Measurements from ENCODE around the gene PNP.
A peak's percentile ranks its signal among the peaks of the same experiment; 100 is the strongest.

The PNP gene

GRCh38 chr14:20458031-20458789 is 11.0 kb upstream of the PNP start:
- 77% methylated on average over 6 of the region's 8 CpGs for WGBS
- H3K9me3 ChIP-seq (ENCODE audit: control insufficient read depth, low read length): no peaks in the 10 kb centered on the region

GRCh38 chr14:20460458-20461224 is 8.6 kb upstream of the PNP start:
- H3K9me3 ChIP-seq (ENCODE audit: control insufficient read depth, low read length): no peaks in the 10 kb centered on the region
- peak overlapping the region in 1 of 2 experiments; percentile 100 for H3K14ac ChIP-seq (ENCODE audit: low read length in 2 of 2)
- peak overlapping the region; percentile 98 to 99 for H3K4me3 ChIP-seq (ENCODE audit: insufficient read depth in 1 of 2, low read depth in 1 of 2, low read length in 2 of 2)
- no peaks in the 10 kb centered on the region for H3K27me3 ChIP-seq (ENCODE audit: control insufficient read depth in 1 of 2, insufficient read depth in 1 of 2, low read length in 2 of 2)
- DNase-seq: no peak
- H2AK5ac ChIP-seq (ENCODE audit: low read length, severe bottlenecking): no peak overlapping the region
- H4K8ac ChIP-seq (ENCODE audit: low read length): peak overlapping the region; percentile 94
- H4K91ac ChIP-seq (ENCODE audit: low read length): peak overlapping the region; percentile 95
- H3K4me1 ChIP-seq (ENCODE audit: control insufficient read depth, insufficient read depth, low read depth, low read length): peaks cover 5% of the 10 kb centered on the region
- H2BK15ac ChIP-seq (ENCODE audit: low read depth, poor library complexity, severe bottlenecking): peak overlapping the region; percentile 29
- peaks cover 9% of the 10 kb centered on the region for H3K79me1 ChIP-seq (replicated peaks; ENCODE audit: low read length, poor library complexity, severe bottlenecking)
- H3K4me2 ChIP-seq (ENCODE audit: low read length, poor library complexity, severe bottlenecking): peak overlapping the region; percentile 78
- H2BK120ac ChIP-seq (ENCODE audit: low read depth, low read length): peak overlapping the region; percentile 71
- H3K18ac ChIP-seq (ENCODE audit: low read depth in 1 of 2, low read length in 2 of 2): peak overlapping the region; percentile 91 to 100
- no peak overlapping the region for H3K27ac ChIP-seq (ENCODE audit: low read length, poor library complexity, severe bottlenecking)
- peak overlapping the region; percentile 93 to 99 for H3K4ac ChIP-seq (ENCODE audit: low read depth in 1 of 2, low read length in 2 of 2)
- 12% methylated on average over 29 of the region's 32 CpGs for whole genome bisulfite sequencing
- H3K36me3 ChIP-seq (ENCODE audit: control insufficient read depth in 1 of 2, insufficient read depth in 2 of 2, low read depth in 1 of 2, low read length in 2 of 2): peaks cover 21 to 42% of the 10 kb centered on the region in 2 experiments
- H2AFZ ChIP-seq (ENCODE audit: low read depth, low read length): peak overlapping the region; percentile 73
- peak overlapping the region in 1 of 2 experiments; percentile 95 for H2BK12ac ChIP-seq (ENCODE audit: low read length in 2 of 2)
- H3K23ac ChIP-seq (ENCODE audit: low read length in 2 of 2): peak overlapping the region in 1 of 2 experiments; percentile 99
- peak overlapping the region; percentile 94 for H3K9ac ChIP-seq (ENCODE audit: low read length)
- H2BK5ac ChIP-seq (ENCODE audit: low read depth, low read length, poor library complexity, severe bottlenecking): no peak overlapping the region

More at GRCh38 chr14:20458031-20458789, 11.0 kb upstream of the PNP start:
- H2BK120ac ChIP-seq (ENCODE audit: low read depth, low read length): no peak overlapping the region
- H3K18ac ChIP-seq (ENCODE audit: low read depth in 1 of 2, low read length in 2 of 2): no peak overlapping the region
- H3K4me2 ChIP-seq (ENCODE audit: low read length, poor library complexity, severe bottlenecking): no peak overlapping the region
- H3K79me1 ChIP-seq (replicated peaks; ENCODE audit: low read length, poor library complexity, severe bottlenecking): peaks cover 9% of the 10 kb centered on the region
- no peak overlapping the region for H3K4ac ChIP-seq (ENCODE audit: low read depth in 1 of 2, low read length in 2 of 2)
- H2BK15ac ChIP-seq (ENCODE audit: low read depth, poor library complexity, severe bottlenecking): no peak overlapping the region
- peaks cover 11% of the 10 kb centered on the region for H3K4me1 ChIP-seq (ENCODE audit: control insufficient read depth, insufficient read depth, low read depth, low read length)
- H3K4me3 ChIP-seq (ENCODE audit: insufficient read depth in 1 of 2, low read depth in 1 of 2, low read length in 2 of 2): no peak overlapping the region
- H3K9ac ChIP-seq (ENCODE audit: low read length): peak overlapping the region; percentile 94
- DNase-seq: no peak
- H3K27me3 ChIP-seq (ENCODE audit: control insufficient read depth in 1 of 2, insufficient read depth in 1 of 2, low read length in 2 of 2): no peaks in the 10 kb centered on the region
- no peak overlapping the region for H3K23ac ChIP-seq (ENCODE audit: low read length in 2 of 2)
- no peak overlapping the region for H2AK5ac ChIP-seq (ENCODE audit: low read length, severe bottlenecking)
- no peak overlapping the region for H3K27ac ChIP-seq (ENCODE audit: low read length, poor library complexity, severe bottlenecking)
- no peak overlapping the region for H2BK12ac ChIP-seq (ENCODE audit: low read length in 2 of 2)
- H4K91ac ChIP-seq (ENCODE audit: low read length): no peak overlapping the region
- H4K8ac ChIP-seq (ENCODE audit: low read length): no peak overlapping the region
- peaks cover 21 to 42% of the 10 kb centered on the region in 2 experiments for H3K36me3 ChIP-seq (ENCODE audit: control insufficient read depth in 1 of 2, insufficient read depth in 2 of 2, low read depth in 1 of 2, low read length in 2 of 2)
- no peak overlapping the region for H2AFZ ChIP-seq (ENCODE audit: low read depth, low read length)
- no peak overlapping the region for H3K14ac ChIP-seq (ENCODE audit: low read length in 2 of 2)
- no peak overlapping the region for H2BK5ac ChIP-seq (ENCODE audit: low read depth, low read length, poor library complexity, severe bottlenecking)

- Histone ChIP-seq H2BK15ac (ENCODE audit: low read depth, poor library complexity, severe bottlenecking) (peak within 1 kb of the TSS; percentile 29), H3K9me3 (ENCODE audit: control insufficient read depth, low read length) (no peaks in the 10 kb centered on the region), H3K27me3 (ENCODE audit: control insufficient read depth in 1 of 2, insufficient read depth in 1 of 2, low read length in 2 of 2) (no peaks in the 10 kb centered on the region), H3K4me2 (ENCODE audit: low read length, poor library complexity, severe bottlenecking) (peak within 1 kb of the TSS; percentile 78), H2BK5ac (ENCODE audit: low read depth, low read length, poor library complexity, severe bottlenecking) (no peak within 1 kb of the TSS), H2BK120ac (ENCODE audit: low read depth, low read length) (peak within 1 kb of the TSS; percentile 71), H4K91ac (ENCODE audit: low read length) (peak within 1 kb of the TSS; percentile 95), H3K14ac (ENCODE audit: low read length in 2 of 2) (peak within 1 kb of the TSS in 1 of 2 experiments; percentile 100), H3K4ac (ENCODE audit: low read depth in 1 of 2, low read length in 2 of 2) (peak within 1 kb of the TSS; percentile 93 to 99), H2AFZ (ENCODE audit: low read depth, low read length) (peak within 1 kb of the TSS; percentile 73), H3K18ac (ENCODE audit: low read depth in 1 of 2, low read length in 2 of 2) (peak within 1 kb of the TSS; percentile 91 to 100), H3K4me3 (ENCODE audit: insufficient read depth in 1 of 2, low read depth in 1 of 2, low read length in 2 of 2) (peak within 1 kb of the TSS; percentile 98 to 99), H3K27ac (ENCODE audit: low read length, poor library complexity, severe bottlenecking) (peak within 1 kb of the TSS; percentile 72), H2BK12ac (ENCODE audit: low read length in 2 of 2) (peak within 1 kb of the TSS in 1 of 2 experiments; percentile 95), H3K4me1 (ENCODE audit: control insufficient read depth, insufficient read depth, low read depth, low read length) (peaks cover 5% of the 10 kb centered on the region), H4K8ac (ENCODE audit: low read length) (peak within 1 kb of the TSS; percentile 94), H3K79me1 (replicated peaks; ENCODE audit: low read length, poor library complexity, severe bottlenecking) (peaks cover 9% of the 10 kb centered on the region), H3K9ac (ENCODE audit: low read length) (peak within 1 kb of the TSS; percentile 94), H3K36me3 (ENCODE audit: control insufficient read depth in 1 of 2, insufficient read depth in 2 of 2, low read depth in 1 of 2, low read length in 2 of 2) (peaks cover 21 to 38% of the 10 kb centered on the region in 2 experiments), H3K23ac (ENCODE audit: low read length in 2 of 2) (peak within 1 kb of the TSS in 1 of 2 experiments; percentile 99), H2AK5ac (ENCODE audit: low read length, severe bottlenecking) (peak within 1 kb of the TSS; percentile 80)
- WGBS: under 1% methylated on average over 61 of the region's 67 CpGs
- peak; percentile 100 for DNase-seq
These were observed 7.7 kb upstream of the PNP start, which contains the start of gene PIP4P1 for GRCh38 chr14:20461225-20462141. Gene PIP4P1, minus strand, starts transcription at chr14:20461434. Its CDS starts 109 bp downstream, at chr14:20461325.
